Left ventricle myocardium inferior (tissue), 1 donor: ENCODE measurements around the gene PKNOX2. TPM values are rescaled to one million over a fixed set of nuclear protein-coding genes. Genes with fewer than 3 reads are reported as not detected.

ENCODE experiments used
- DNase-seq: peaks from one replicate; pipeline ENCODE4 v3.0.0-alpha.2; 2020
- H3K27ac ChIP-seq: fragments of 200-600 bp; replicated peaks from 2 replicates; pipeline ENCODE4 v1.8.0; 2021
- H3K27me3 ChIP-seq: fragments of 200-600 bp; 2 replicates; pipeline ENCODE4 v1.8.0; 2021; ENCODE audit warnings: low read depth
- H3K36me3 ChIP-seq: fragments of 200-600 bp; 2 replicates; pipeline ENCODE4 v1.8.0; 2021
- H3K4me1 ChIP-seq: fragments of 200-600 bp; 2 replicates; pipeline ENCODE4 v1.8.0; 2021
- H3K4me3 ChIP-seq: fragments of 200-600 bp; 2 replicates; pipeline ENCODE4 v1.8.0; 2021; ENCODE audit warnings: mild to moderate bottlenecking, moderate library complexity
- H3K9me3 ChIP-seq: fragments of 200-600 bp; replicated peaks from 2 replicates; pipeline ENCODE4 v1.8.0; 2021
- intact Hi-C: fragments of 100-400 bp; cut with micrococcal nuclease; formaldehyde crosslinking; loops from one replicate; pipeline ENCODE4 v1.11.0; 2022
- total RNA-seq: library from RNA; stranded (reverse); fragmentation: NEBNext Ultra II Directional; extraction: Animal tissue kit (Norgen Biotek cat#: 25700); gene quantifications from one replicate; pipeline ENCODE4 v1.2.1, GENCODE V29; 2021
- TF ChIP-seq, protein P1 (sequence below): fragments of 200-600 bp; IDR thresholded peaks from 2 replicates; pipeline ENCODE4 v1.8.0; 2021; ENCODE audit warnings: antibody characterized with exemption, mild to moderate bottlenecking, borderline replicate concordance
- donor health status: DM: no; HTN: yes; CAD: no; lungs with severe emphysema.

Gene PKNOX2
- total RNA-seq, 1 donor from 2014 or later, result 6.2 TPM

DNA sequence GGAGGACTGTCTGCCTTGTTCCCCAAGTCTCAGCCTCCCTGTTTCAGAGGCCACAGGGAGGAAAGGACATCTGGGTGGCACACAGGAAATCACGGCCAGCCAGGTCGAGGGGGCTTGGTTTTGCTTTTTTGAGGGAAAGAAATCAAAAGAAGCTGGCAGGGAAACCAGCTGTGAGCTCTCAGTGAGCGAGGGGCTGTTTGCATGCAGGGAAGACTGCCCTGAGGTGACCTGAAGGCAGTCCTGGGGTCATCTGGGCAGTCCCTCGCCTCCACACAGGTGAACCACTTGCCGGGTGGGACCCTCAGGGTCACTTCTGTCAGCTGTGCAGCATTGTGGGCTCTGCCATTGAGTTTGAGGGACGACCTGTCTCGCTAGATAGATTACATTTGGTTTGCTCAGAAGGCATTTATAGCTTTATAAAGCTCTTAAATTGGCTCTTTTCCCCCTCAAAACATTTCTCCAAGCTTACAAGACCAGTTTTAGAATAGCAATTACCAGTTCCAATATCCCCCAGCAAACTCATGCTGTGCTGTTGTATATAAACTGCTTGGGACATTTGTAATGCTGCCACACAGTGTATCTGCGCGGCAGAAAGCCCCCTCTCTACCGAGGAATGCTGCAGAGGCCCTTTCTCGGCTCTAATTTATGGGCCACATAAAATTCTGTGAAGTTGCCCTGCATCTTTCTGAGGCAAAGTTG is 28.3 kb downstream of the PKNOX2 start:
- Histone ChIP-seq H3K27me3 (no peaks in the 10 kb centered on the region), H3K4me1 (peaks cover 10% of the 10 kb centered on the region), H3K9me3 (no peaks in the 10 kb centered on the region), H3K4me3 (no peak overlapping the region), H3K36me3 (no peaks in the 10 kb centered on the region), H3K27ac (no peak overlapping the region)
- intact Hi-C loops, result no loop called here
- DNase-seq, result no peak
- TF ChIP-seq, protein P1, sequence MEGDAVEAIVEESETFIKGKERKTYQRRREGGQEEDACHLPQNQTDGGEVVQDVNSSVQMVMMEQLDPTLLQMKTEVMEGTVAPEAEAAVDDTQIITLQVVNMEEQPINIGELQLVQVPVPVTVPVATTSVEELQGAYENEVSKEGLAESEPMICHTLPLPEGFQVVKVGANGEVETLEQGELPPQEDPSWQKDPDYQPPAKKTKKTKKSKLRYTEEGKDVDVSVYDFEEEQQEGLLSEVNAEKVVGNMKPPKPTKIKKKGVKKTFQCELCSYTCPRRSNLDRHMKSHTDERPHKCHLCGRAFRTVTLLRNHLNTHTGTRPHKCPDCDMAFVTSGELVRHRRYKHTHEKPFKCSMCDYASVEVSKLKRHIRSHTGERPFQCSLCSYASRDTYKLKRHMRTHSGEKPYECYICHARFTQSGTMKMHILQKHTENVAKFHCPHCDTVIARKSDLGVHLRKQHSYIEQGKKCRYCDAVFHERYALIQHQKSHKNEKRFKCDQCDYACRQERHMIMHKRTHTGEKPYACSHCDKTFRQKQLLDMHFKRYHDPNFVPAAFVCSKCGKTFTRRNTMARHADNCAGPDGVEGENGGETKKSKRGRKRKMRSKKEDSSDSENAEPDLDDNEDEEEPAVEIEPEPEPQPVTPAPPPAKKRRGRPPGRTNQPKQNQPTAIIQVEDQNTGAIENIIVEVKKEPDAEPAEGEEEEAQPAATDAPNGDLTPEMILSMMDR, result no peak

DNA sequence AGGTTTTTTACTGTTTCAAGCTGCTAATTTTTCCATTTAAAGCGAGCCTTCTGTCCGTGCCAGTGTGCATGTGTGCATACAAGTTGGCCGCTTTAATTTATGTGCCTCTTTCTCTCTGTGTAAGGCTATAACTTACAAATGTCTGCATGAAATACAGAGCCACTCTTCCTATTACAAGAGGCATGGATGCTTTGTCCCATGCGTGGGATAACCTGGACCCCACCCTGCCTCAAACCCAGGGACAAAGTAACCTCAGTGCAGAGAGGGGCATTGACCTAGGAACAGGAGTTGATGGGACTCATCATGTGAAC is 28.8 kb downstream of the PKNOX2 start:
- Histone ChIP-seq H3K36me3 (no peaks in the 10 kb centered on the region), H3K4me3 (no peak overlapping the region), H3K27ac (no peak overlapping the region), H3K27me3 (no peaks in the 10 kb centered on the region), H3K9me3 (no peaks in the 10 kb centered on the region), H3K4me1 (peaks cover 10% of the 10 kb centered on the region)
- no peak for DNase-seq
- intact Hi-C loops, result no loop called here
- TF ChIP-seq, protein P1, result no peak

DNA sequence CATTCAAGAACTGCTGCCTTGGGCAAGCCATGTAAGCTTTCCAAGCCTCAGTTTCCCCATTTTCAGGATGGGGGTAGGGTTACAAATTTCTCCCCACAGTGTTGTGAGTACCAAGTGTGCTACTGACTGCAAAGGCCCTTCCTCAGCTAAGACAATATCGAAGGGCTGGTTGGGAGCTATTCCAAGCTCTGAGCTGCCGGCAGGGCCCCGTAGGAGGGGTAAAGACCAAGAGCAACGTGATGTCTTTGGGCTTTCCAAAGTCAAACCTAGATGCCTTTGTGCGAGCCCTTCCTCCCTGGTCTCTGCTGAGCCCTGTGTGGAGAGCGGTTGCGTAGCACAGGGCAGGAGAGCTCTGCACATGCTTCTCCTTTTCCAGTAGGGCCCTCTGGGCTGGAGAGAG is 29.3 kb downstream of the PKNOX2 start:
- TF ChIP-seq, protein P1, result no peak
- no peak overlapping the region for H3K4me3 ChIP-seq
- no peak overlapping the region for H3K27ac ChIP-seq
- no peaks in the 10 kb centered on the region for H3K27me3 ChIP-seq
- H3K9me3 ChIP-seq, result no peaks in the 10 kb centered on the region
- intact Hi-C loops, result no loop called here
- peaks cover 10% of the 10 kb centered on the region for H3K4me1 ChIP-seq
- H3K36me3 ChIP-seq, result no peaks in the 10 kb centered on the region
- no peak for DNase-seq

DNA sequence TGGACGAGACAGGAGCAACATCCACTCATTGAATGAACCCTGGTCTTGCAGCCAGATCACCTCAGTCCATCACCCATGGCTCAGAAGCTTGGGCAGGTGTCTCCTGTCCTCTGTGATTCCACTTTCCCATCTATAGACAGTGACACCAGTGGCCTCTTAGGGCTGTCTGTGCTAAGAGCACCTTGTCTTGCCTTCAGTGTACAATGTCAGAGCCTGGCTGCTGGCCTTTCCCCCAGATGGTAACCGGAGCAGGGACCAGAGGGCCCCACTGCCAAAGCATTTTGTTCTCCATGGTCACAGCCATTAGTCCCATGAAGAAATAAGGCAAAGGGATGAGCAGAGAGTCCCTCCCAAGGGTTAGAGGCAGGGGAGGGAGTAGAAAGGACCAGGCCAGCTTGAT is 35.4 kb downstream of the PKNOX2 start:
- no peak overlapping the region for H3K4me3 ChIP-seq
- no peaks in the 10 kb centered on the region for H3K27me3 ChIP-seq
- TF ChIP-seq, protein P1, result no peak
- no peaks in the 10 kb centered on the region for H3K36me3 ChIP-seq
- H3K27ac ChIP-seq, result no peak overlapping the region
- H3K4me1 ChIP-seq, result peaks cover 10% of the 10 kb centered on the region
- no peaks in the 10 kb centered on the region for H3K9me3 ChIP-seq
- no peak for DNase-seq
- intact Hi-C loops, result no loop called here

DNA sequence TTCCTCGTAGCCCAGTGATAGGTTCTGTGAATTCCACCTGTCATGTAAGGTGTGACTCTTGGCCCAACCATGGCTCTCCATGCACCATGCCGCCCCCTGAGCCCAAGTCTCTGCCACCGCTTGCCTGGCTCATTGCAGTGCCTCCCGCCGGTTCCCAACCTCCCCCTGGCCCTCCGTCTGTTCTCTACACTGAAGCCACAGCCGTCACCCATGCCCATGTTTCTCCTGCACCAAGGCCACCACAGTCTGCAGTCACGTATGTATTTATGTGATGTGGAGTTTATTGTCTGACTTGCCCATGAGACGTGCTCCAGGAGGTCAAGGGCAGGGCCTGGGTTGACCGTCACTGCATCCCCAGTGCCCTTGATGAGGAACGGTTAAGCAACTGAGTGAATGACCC is 35.9 kb downstream of the PKNOX2 start:
- Histone ChIP-seq H3K4me1 (peaks cover 10% of the 10 kb centered on the region), H3K27me3 (no peaks in the 10 kb centered on the region), H3K9me3 (no peaks in the 10 kb centered on the region), H3K4me3 (no peak overlapping the region), H3K27ac (no peak overlapping the region), H3K36me3 (no peaks in the 10 kb centered on the region)
- intact Hi-C loops, result no loop called here
- no peak for DNase-seq
- TF ChIP-seq, protein P1, result no peak
